T-cell (primary cell): ENCODE data around the gene FAM187B. TPM values are rescaled to one million over a fixed set of nuclear protein-coding genes. Genes with fewer than 3 reads are reported as not detected.

Source experiments
- ATAC-seq, 4 experiments: fragments of 200-7000 bp in 3 of 4; fragments of 150-1000 bp in 1 of 4; cut with Tn5 transposase; replicated peaks in 1 of 4; 1 replicate in 3 of 4; 2 replicates in 1 of 4; pipeline ENCODE4 v1.10.0; 2021; ENCODE audit warnings: moderate library complexity in 3 of 4, mild to moderate bottlenecking in 2 of 4, moderate number of reproducible peaks in 1 of 4
- CTCF ChIA-PET, 2 donors: fragments of 300-600 bp; sonication (Branson Sonifier 250); formaldehyde crosslinking; loops; one replicate each; lab custom pipeline; 2022; ENCODE audit warnings: antibody characterized with exemption in 2 of 2; lab: Charles Lee
- POLR2A ChIA-PET, 2 donors: fragments of 300-600 bp; sonication (Branson Sonifier 250); formaldehyde crosslinking; loops; one replicate each; lab custom pipeline; 2022; ENCODE audit warnings: antibody characterized with exemption in 2 of 2; lab: Charles Lee
- DNase-seq, 35 experiments: peaks; one replicate each; pipeline versions ENCODE4 v3.0.0 to v3.0.0-alpha.2; 2013 to 2023
- H3K27ac ChIP-seq: one replicate; pipeline ENCODE4 v1.5.1; 2013; ENCODE audit warnings: low read length
- H3K27me3 ChIP-seq, 2 experiments: replicated peaks in 1 of 2; 1 replicate in 1 of 2; 2 replicates in 1 of 2; pipeline versions ENCODE4 v1.6.1 to v1.7.0; 2013; ENCODE audit warnings: low read length in 1 of 2, mixed read lengths in 1 of 2; ENCODE audit not compliant: control insufficient read depth in 2 of 2, insufficient read depth in 2 of 2; ENCODE audit errors: extremely low read depth in 1 of 2
- H3K36me3 ChIP-seq, 2 donors: 1 replicate in 1 of 2; 2 replicates in 1 of 2; pipeline versions ENCODE4 v1.6.1 to v1.7.0; 2013; ENCODE audit warnings: low read length in 1 of 2; ENCODE audit not compliant: control insufficient read depth in 2 of 2, insufficient read depth in 1 of 2; ENCODE audit errors: extremely low read depth in 1 of 2
- H3K4me1 ChIP-seq, 2 experiments: 1 replicate in 1 of 2; 2 replicates in 1 of 2; pipeline versions ENCODE4 v1.6.1 to v1.7.0; 2013; ENCODE audit warnings: low read length in 2 of 2, mixed read lengths in 1 of 2; ENCODE audit not compliant: insufficient read depth in 2 of 2, control insufficient read depth in 1 of 2; ENCODE audit errors: extremely low read depth in 1 of 2
- H3K4me3 ChIP-seq, 2 donors: 1 replicate in 1 of 2; 2 replicates in 1 of 2; pipeline versions ENCODE4 v1.5.1 to v1.7.0; 2013; ENCODE audit warnings: mild to moderate bottlenecking in 2 of 2, low read length in 1 of 2, moderate library complexity in 1 of 2; ENCODE audit not compliant: control insufficient read depth in 1 of 2; ENCODE audit errors: extremely low read depth in 1 of 2
- H3K9me3 ChIP-seq: 2 replicates; pipeline ENCODE4 v1.7.0; 2013
- H3K27ac Mint-ChIP-seq, 2 donors: one replicate each; pipeline ENCODE4 v1.8.0; 2020 to 2021; ENCODE audit warnings: mild to moderate bottlenecking in 2 of 2, mixed read lengths in 2 of 2
- H3K27me3 Mint-ChIP-seq, 2 donors: one replicate each; pipeline ENCODE4 v1.8.0; 2021 to 2022; ENCODE audit warnings: mixed read lengths in 2 of 2
- H3K36me3 Mint-ChIP-seq: one replicate; pipeline ENCODE4 v1.8.0; 2021; ENCODE audit warnings: mixed read lengths
- H3K4me1 Mint-ChIP-seq, 3 donors: one replicate each; pipeline ENCODE4 v1.8.0; 2020 to 2022; ENCODE audit warnings: mixed read lengths in 3 of 3, mild to moderate bottlenecking in 1 of 3
- H3K4me3 Mint-ChIP-seq, 3 donors: one replicate each; pipeline ENCODE4 v1.8.0; 2020 to 2022; ENCODE audit warnings: mild to moderate bottlenecking in 3 of 3, mixed read lengths in 3 of 3, moderate library complexity in 3 of 3
- H3K9me3 Mint-ChIP-seq, 3 donors: one replicate each; pipeline ENCODE4 v1.8.0; 2020 to 2022; ENCODE audit warnings: mixed read lengths in 3 of 3
- WGBS: methylation state at CpG from one replicate; pipeline ENCODE4 v1.1.5; 2013; ENCODE audit warnings: missing lambda C conversion rate; ENCODE audit not compliant: insufficient coverage; 5-methylcytosine and 5-hydroxymethylcytosine counted together
- total RNA-seq, 35 experiments: library from RNA in 6 of 35; stranded (reverse) in 6 of 35; fragments of 120-200 nt in 1 of 35; gene quantifications; one replicate each; pipeline versions ENCODE4 v1.2.1 to v1.2.4 and lab custom pipeline; 2013 to 2026

FAM187B gene
- total RNA-seq: not detected
- total RNA-seq (2013): not detected
- 0 to 0.12 (median 0) reads per million in 29 experiments for total RNA-seq (lab: John Stamatoyannopoulos, UW)

DNA sequence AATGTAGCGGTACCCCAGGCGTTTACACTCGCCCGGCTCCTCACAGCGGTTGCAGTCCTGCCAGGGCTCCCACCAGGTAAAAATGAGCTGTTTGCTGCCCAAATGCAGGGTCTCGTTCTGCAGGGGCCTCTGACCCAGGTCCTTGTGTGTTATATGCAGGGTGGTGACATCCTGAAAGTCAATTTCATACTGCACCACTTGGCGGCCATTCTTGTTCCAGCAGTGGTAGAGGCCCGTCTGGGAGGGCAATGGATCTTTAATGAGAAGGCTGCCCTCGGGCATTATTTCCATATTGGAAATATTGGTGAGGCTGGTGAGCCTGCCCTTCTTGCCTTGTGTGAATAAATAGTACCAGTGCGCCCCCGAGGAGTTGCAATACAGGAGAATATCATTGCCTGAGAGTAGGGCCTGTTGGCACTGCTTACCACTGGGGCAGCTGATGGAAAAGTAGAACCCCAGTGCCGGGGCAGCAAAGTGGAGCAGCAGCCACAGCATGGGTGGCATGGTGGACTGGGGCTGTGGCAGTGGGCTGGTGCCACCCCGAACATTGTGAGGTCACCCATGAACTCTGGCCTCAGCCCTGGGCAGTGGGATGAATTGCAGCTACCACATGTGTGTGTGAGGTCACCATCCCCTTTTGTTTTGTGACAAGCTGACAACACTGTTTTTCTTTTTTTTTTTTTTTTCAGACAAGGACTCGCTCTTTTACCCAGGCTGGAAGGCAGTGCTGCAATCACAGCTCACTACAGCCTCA, at the start of gene FAM187B:
Gene FAM187B (minus strand): TSS at position 563 of the 754 bp plus-strand sequence. CDS start 59 bp downstream, at position 504.
- no peak within 1 kb of the TSS for H3K4me3 ChIP-seq
- H3K27me3 ChIP-seq: peaks cover 0 to 2% of the 10 kb centered on the region in 2 experiments
- WGBS: 91% methylated on average over 5 of the region's 14 CpGs
- H3K36me3 ChIP-seq: no peaks in the 10 kb centered on the region
- peaks cover 0 to 12% of the 10 kb centered on the region in 2 experiments for H3K4me1 ChIP-seq
- POLR2A ChIA-PET: no interaction called here
- CTCF ChIA-PET: interaction anchor here in 1 of 2 donors (0.6 kb wide), 1 partner anchor 81 kb away, joined by 4 read pairs; no protein-coding TSS in a partner anchor
- no peaks in the 10 kb centered on the region for H3K27me3 Mint-ChIP-seq
- peaks cover 7 to 20% (median 17%) of the 10 kb centered on the region in 3 donors for H3K4me1 Mint-ChIP-seq
- H3K4me3 Mint-ChIP-seq: no peak within 1 kb of the TSS
- peak in 1 of 35 experiments; percentile 11 for DNase-seq
- no peak for ATAC-seq
- no peak within 1 kb of the TSS for H3K27ac Mint-ChIP-seq
- H3K9me3 ChIP-seq: no peaks in the 10 kb centered on the region
- H3K9me3 Mint-ChIP-seq: no peaks in the 10 kb centered on the region
- no peaks in the 10 kb centered on the region for H3K36me3 Mint-ChIP-seq
- H3K27ac ChIP-seq: no peak within 1 kb of the TSS

DNA sequence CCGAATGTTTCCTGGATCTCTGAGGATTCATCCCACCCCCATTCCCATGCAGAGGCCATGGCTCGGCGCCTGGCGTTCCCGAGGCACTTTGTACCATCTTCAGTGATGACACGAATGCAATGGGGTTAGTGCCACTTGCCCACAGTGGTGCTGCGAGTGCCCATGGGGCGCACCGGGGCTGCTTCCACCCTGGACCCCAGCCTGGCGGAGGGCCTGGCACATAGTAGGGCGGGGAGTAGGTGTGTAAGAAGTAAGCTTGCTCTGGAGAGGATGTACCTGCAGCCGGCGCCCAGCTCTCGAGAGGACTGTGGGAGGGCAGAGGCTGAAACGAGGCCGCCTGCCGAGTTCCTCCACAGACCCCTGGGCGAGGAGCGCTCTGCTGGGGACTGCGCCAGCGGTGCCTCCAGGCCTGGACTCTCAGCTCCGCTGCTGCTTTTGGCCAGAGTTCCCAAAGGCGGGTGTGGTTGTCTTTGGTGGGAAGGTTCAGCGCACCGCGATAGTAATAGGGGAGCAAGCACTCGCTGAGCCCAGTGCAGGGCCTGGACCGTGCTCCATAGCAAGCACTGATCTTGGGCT, 48.3 kb upstream of the FAM187B start:
- POLR2A ChIA-PET: no interaction called here
- no peaks in the 10 kb centered on the region for H3K9me3 ChIP-seq
- CTCF ChIA-PET: no interaction called here
- no peak overlapping the region for H3K4me3 ChIP-seq
- peaks cover 37% of the 10 kb centered on the region for H3K36me3 Mint-ChIP-seq
- H3K27ac Mint-ChIP-seq: no peak overlapping the region
- H3K27me3 ChIP-seq: peaks cover 0 to 9% of the 10 kb centered on the region in 2 experiments
- H3K4me1 Mint-ChIP-seq: peaks cover 14 to 29% (median 26%) of the 10 kb centered on the region in 3 donors
- peaks cover 0 to 1% of the 10 kb centered on the region in 2 experiments for H3K4me1 ChIP-seq
- ATAC-seq (no peak), DNase-seq (no peak)
- no peaks in the 10 kb centered on the region for H3K9me3 Mint-ChIP-seq
- H3K36me3 ChIP-seq: peaks cover 14 to 57% of the 10 kb centered on the region in 2 donors
- H3K27ac ChIP-seq: no peak overlapping the region
- no peaks in the 10 kb centered on the region for H3K27me3 Mint-ChIP-seq
- 91% methylated on average over 26 of the region's 28 CpGs for WGBS
- no peak overlapping the region for H3K4me3 Mint-ChIP-seq

- CTCF ChIA-PET: interaction anchor here in 1 of 2 donors (0.7 kb wide), 1 partner anchor 188 kb away, joined by 3 read pairs; no protein-coding TSS in a partner anchor
- 100% methylated on average over 2 of the region's 5 CpGs for WGBS
- Histone ChIP-seq H3K4me1 (peaks cover 0 to 17% of the 10 kb centered on the region in 2 experiments), H3K27ac (no peak overlapping the region), H3K4me3 (no peak overlapping the region), H3K27me3 (no peaks in the 10 kb centered on the region), H3K9me3 (no peaks in the 10 kb centered on the region), H3K36me3 (peaks cover 20 to 71% of the 10 kb centered on the region in 2 donors)
- no peak for DNase-seq
- Mint-ChIP-seq H3K27me3 (no peaks in the 10 kb centered on the region), H3K9me3 (no peaks in the 10 kb centered on the region), H3K4me3 (no peak overlapping the region), H3K27ac (peak overlapping the region in 1 of 2 donors; percentile 32), H3K36me3 (peaks cover 44% of the 10 kb centered on the region), H3K4me1 (peaks cover 28 to 38% (median 35%) of the 10 kb centered on the region in 3 donors)
- POLR2A ChIA-PET: interaction anchor here in 1 of 2 donors (0.7 kb wide), 1 partner anchor 131 kb away, joined by 4 read pairs; the partner anchor contains the start of gene FXYD7
- no peak for ATAC-seq
Measured at GRCh38 chr19:35274323-35274722, 45.8 kb upstream of the FAM187B start.

- ChIA-PET POLR2A (no interaction called here), CTCF (interaction anchor here in 1 of 2 donors (0.6 to 0.7 kb wide), 2 partner anchors 156 to 188 kb away, joined by 3 read pairs; no protein-coding TSS in a partner anchor)
- Histone ChIP-seq H3K36me3 (peaks cover 17 to 69% of the 10 kb centered on the region in 2 donors), H3K4me3 (no peak overlapping the region), H3K27ac (no peak overlapping the region), H3K9me3 (no peaks in the 10 kb centered on the region), H3K4me1 (peaks cover 0 to 17% of the 10 kb centered on the region in 2 experiments), H3K27me3 (no peaks in the 10 kb centered on the region)
- DNase-seq (no peak), ATAC-seq (no peak)
- Mint-ChIP-seq H3K4me3 (no peak overlapping the region), H3K27me3 (no peaks in the 10 kb centered on the region), H3K9me3 (no peaks in the 10 kb centered on the region), H3K27ac (peak overlapping the region; percentile 32 to 64), H3K4me1 (peaks cover 28 to 38% (median 35%) of the 10 kb centered on the region in 3 donors), H3K36me3 (peaks cover 44% of the 10 kb centered on the region)
- WGBS: 84% methylated on average over 13 of the region's 14 CpGs
Measured at GRCh38 chr19:35273686-35274259, 45.2 kb upstream of the FAM187B start.

DNA sequence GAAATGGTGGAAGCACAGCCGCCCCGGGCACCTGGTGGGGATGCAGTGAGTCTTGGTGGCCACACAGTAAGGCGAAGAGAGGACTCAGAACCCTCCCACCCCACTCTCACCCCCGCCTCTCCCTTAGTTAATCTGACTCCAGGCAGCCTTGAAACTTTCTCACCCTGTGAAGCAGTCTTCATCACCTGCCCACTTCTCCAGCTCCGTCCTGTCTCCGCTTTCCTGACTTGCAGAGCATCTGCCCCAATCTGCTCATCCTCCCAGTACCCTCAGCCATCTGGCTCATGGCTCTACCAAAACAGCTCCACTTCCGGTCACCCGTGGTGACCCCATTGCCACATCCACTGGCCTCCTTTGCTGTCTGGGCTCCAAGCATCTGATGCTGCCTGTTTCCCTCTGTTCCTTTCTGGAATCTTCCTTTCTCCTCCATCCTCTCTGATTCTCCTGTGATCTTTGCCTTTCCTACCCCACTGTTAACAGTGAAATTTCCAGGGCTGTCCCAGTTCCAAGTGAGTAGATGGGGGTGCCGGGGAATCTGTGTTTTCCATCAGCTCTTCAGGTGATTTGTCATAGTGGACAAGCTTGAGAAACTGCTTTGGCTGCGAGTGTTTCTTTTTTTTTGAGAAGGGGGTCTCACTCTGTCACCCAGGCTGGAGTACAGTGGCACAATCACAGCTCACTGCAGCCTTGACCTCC, 44.6 kb upstream of the FAM187B start:
- peaks cover 13 to 65% of the 10 kb centered on the region in 2 donors for H3K36me3 ChIP-seq
- no peak overlapping the region for H3K4me3 ChIP-seq
- 96% methylated on average over 6 of the region's 10 CpGs for WGBS

More for the DNA sequence above, 44.6 kb upstream of the FAM187B start:
- Mint-ChIP-seq H3K4me3 (no peak overlapping the region), H3K27me3 (no peaks in the 10 kb centered on the region), H3K9me3 (no peaks in the 10 kb centered on the region), H3K4me1 (peaks cover 28 to 38% (median 35%) of the 10 kb centered on the region in 3 donors), H3K36me3 (peaks cover 44% of the 10 kb centered on the region), H3K27ac (peak overlapping the region; percentile 47 to 53)
- no peak for ATAC-seq
- no peak overlapping the region for H3K27ac ChIP-seq
- no peaks in the 10 kb centered on the region for H3K9me3 ChIP-seq
- POLR2A ChIA-PET: interaction anchor here in 1 of 2 donors (0.6 kb wide), 1 partner anchor 123 kb away, joined by 3 read pairs; no protein-coding TSS in a partner anchor
- CTCF ChIA-PET: interaction anchor here in 1 of 2 donors (0.6 kb wide), 1 partner anchor 155 kb away, joined by 3 read pairs; no protein-coding TSS in a partner anchor
- DNase-seq: no peak
- H3K27me3 ChIP-seq: no peaks in the 10 kb centered on the region
- H3K4me1 ChIP-seq: peaks cover 0 to 17% of the 10 kb centered on the region in 2 experiments
